ENCODE results near the gene NUP93. TPM values are rescaled to one million over a fixed set of nuclear protein-coding genes. Genes with fewer than 3 reads are reported as not detected.

Gene NUP93
- polyA plus RNA-seq, 1 experiment = 46.4 TPM

DNA sequence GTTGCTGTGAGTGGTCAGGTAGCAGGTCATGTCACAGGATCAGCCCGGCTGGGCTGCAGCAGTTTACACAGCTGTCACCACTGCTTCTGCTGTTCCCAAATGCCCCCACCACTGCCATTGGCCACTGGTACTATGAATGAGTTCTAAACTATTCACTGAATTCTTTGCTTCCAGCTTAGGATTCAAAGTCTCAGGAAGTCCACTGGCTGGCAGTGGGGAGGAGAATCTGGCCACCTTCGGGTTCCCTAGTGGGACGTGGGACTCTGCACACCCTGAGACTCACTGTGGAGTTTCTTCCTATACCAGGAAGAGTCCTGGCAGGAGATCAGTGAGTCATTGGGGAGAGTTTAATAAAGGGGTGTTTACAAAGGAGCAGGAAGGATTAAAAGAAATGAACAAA is 40.8 kb upstream of the NUP93 start:
- H3K9me3 ChIP-seq (ENCODE audit: control insufficient read depth, insufficient read depth, low read length) = peaks cover 13% of the 10 kb centered on the region
- H3K4me3 ChIP-seq (ENCODE audit: low read depth, low read length) = no peak overlapping the region
- no peak for DNase-seq (ENCODE audit: low read depth, low spot score)
- ChIA-PET CTCF (interaction anchor here (2.1 kb wide), 1 partner anchor 12 kb away, joined by 10 read pairs; no protein-coding TSS in a partner anchor), POLR2A (no interaction called here)
- no peaks in the 10 kb centered on the region for H3K27me3 ChIP-seq (ENCODE audit: control insufficient read depth, insufficient read depth, low read length)
- no peak for TF ChIP-seq CTCF (IDR thresholded peaks at IDR 0.05; ENCODE audit: low read depth, low read length)
- no peak overlapping the region for H3K27ac ChIP-seq (ENCODE audit: low read depth, low read length)

DNA sequence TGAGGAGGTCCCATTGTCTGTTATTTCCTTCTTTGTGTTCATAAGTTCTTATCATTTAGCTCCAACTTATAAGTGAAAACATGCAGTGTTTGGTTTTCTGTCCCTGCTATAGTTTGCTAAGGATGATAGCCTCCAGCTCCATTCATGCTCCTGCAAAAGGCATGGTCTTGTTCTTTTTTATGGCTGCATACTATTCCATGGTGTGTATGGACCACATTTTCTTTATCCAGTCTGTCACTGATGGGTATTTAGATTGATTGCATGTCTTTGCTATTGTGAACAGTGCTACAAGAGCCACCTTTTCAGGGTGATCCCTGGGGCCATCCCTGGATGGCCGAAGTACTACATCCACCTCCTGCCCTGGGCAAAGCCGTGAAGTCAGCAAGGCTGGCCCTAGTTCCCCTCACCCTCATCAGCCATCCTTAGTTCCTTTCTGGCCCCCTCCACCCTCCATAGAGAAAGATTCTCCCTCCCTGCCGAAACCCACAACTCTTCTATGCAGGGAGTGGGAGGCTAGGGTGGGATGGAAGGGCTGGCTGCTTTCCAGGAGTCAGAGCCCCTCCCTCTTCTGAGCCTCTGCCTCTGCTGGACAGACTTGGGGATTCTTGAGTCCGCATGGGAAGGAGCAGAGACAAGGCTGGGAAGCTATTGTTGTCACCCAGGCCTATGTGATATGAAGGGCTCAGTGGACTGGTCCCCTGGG is 39.4 kb upstream of the NUP93 start:
- DNase-seq (ENCODE audit: low read depth, low spot score) = no peak
- ChIA-PET POLR2A (no interaction called here), CTCF (interaction anchor here (0.7 to 2.1 kb wide), 3 partner anchors 11 to 171 kb away, joined by 3 to 10 read pairs (median 3); no protein-coding TSS in a partner anchor)
- Histone ChIP-seq H3K4me3 (ENCODE audit: low read depth, low read length) (no peak overlapping the region), H3K27me3 (ENCODE audit: control insufficient read depth, insufficient read depth, low read length) (no peaks in the 10 kb centered on the region), H3K27ac (ENCODE audit: low read depth, low read length) (no peak overlapping the region), H3K9me3 (ENCODE audit: control insufficient read depth, insufficient read depth, low read length) (peaks cover 20% of the 10 kb centered on the region)
- no peak for TF ChIP-seq CTCF (IDR thresholded peaks at IDR 0.05; ENCODE audit: low read depth, low read length)

DNA sequence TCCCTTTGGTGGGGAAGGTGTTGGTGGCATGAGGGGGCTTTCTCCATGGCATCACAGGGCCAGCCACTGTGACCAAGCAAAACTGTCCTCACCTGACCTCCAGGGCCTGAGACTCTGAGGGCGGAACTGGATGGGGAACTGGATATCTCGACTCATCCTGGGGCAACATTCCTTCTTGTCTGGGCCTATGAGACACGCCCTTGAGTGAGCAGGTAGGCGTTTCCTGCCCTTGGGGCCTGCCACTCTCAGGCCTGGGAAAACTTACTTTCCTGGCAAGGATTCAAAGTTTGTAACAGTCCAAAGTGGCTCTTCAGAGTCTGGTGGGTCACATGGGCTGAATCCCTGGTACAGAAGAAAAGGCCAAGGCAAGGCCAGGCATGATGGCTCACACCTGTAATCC is 38.0 kb upstream of the NUP93 start:
- H3K27me3 ChIP-seq (ENCODE audit: control insufficient read depth, insufficient read depth, low read length) = no peaks in the 10 kb centered on the region
- no peak overlapping the region for H3K27ac ChIP-seq (ENCODE audit: low read depth, low read length)
- peaks cover 11% of the 10 kb centered on the region; the same call in 1 of the 2 replicates for H3K9me3 ChIP-seq (ENCODE audit: control insufficient read depth, insufficient read depth, low read length)
- no peak overlapping the region for H3K4me3 ChIP-seq (ENCODE audit: low read depth, low read length)
- no peak for DNase-seq (ENCODE audit: low read depth, low spot score)
- CTCF ChIA-PET = interaction anchor here (0.7 kb wide), 1 partner anchor 18 kb away, joined by 4 read pairs; no protein-coding TSS in a partner anchor
- no peak for TF ChIP-seq CTCF (IDR thresholded peaks at IDR 0.05; ENCODE audit: low read depth, low read length)
- POLR2A ChIA-PET = no interaction called here

GRCh38 chr16:56695246-56695645 is 34.7 kb upstream of the NUP93 start:
- peaks cover 12% of the 10 kb centered on the region for H3K9me3 ChIP-seq (ENCODE audit: control insufficient read depth, insufficient read depth, low read length)
- ChIA-PET POLR2A (no interaction called here), CTCF (interaction anchor here (0.6 kb wide), 1 partner anchor 181 kb away, joined by 3 read pairs; no protein-coding TSS in a partner anchor)
- no peak overlapping the region for H3K27ac ChIP-seq (ENCODE audit: low read depth, low read length)
- H3K4me3 ChIP-seq (ENCODE audit: low read depth, low read length) = no peak overlapping the region
- TF ChIP-seq CTCF (IDR thresholded peaks at IDR 0.05; ENCODE audit: low read depth, low read length) = no peak
- no peak for DNase-seq (ENCODE audit: low read depth, low spot score)
- H3K27me3 ChIP-seq (ENCODE audit: control insufficient read depth, insufficient read depth, low read length) = no peaks in the 10 kb centered on the region

DNA sequence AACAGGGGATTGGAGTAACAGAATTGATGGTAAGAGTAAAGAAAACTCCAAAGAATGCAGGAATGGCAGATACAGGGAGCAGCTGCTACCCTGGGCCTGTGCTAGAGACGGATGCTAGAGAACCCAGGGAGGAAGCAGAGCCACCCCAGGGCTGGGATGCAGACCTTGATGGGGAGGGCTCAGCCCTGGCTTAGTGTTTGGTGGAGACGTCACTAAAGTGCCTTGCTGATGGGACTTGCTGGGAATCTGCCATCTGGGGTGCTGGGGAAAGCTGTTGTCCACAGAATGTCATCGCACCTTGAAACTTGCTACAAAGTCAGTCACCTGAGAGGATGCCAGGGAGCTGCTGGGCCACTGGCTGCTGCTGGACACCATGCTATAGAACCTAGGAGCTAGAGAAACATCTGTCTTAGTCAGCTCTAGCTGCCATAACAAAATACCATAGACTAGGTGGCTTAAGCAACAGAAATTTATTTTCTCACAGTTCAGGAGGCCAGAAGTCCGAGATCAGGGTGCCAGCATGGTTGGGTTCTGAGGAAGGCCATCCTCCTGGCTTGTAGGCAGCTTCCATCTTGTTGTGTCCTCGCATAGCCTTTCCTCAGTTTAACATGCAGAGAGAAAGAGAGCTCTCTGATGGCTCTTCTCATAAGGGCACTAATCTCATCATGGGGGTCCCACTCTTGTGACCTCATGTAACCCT is 32.3 kb upstream of the NUP93 start:
- POLR2A ChIA-PET = no interaction called here
- Histone ChIP-seq H3K9me3 (ENCODE audit: control insufficient read depth, insufficient read depth, low read length) (peaks cover 12% of the 10 kb centered on the region), H3K27ac (ENCODE audit: low read depth, low read length) (no peak overlapping the region), H3K27me3 (ENCODE audit: control insufficient read depth, insufficient read depth, low read length) (no peaks in the 10 kb centered on the region), H3K4me3 (ENCODE audit: low read depth, low read length) (no peak overlapping the region)
- CTCF ChIA-PET = interaction anchor here (1.2 kb wide), 1 partner anchor 120 kb away, joined by 5 read pairs; no protein-coding TSS in a partner anchor
- no peak for DNase-seq (ENCODE audit: low read depth, low spot score)
- TF ChIP-seq CTCF (IDR thresholded peaks at IDR 0.05; ENCODE audit: low read depth, low read length) = no peak

Data from AG04450 (cell line).